K562 (cell line): ENCODE measurements around the gene CRIM1. TPM values are rescaled to one million over a fixed set of nuclear protein-coding genes. Genes with fewer than 3 reads are reported as not detected.

ENCODE experiments used
- BCLAF1 ChIP-seq, 2 experiments: fragments of 450-650 bp in 1 of 2; IDR thresholded peaks; 2 replicates each; pipeline ENCODE4 v1.6.1; 2011 to 2017; ENCODE audit warnings: low read depth in 2 of 2, antibody characterized with exemption in 1 of 2, borderline replicate concordance in 1 of 2, low read length in 1 of 2, mild to moderate bottlenecking in 1 of 2, mixed read lengths in 1 of 2; ENCODE audit not compliant: control insufficient read depth in 1 of 2
- CREBBP ChIP-seq: IDR thresholded peaks from one replicate; pipeline ENCODE4 v1.6.1; 2012; ENCODE audit warnings: low read depth, mild to moderate bottlenecking, control low read depth, inconsistent platforms, low read length
- ESRRA ChIP-seq: fragments of 450-650 bp; IDR thresholded peaks from 2 replicates; pipeline ENCODE4 v1.6.1; 2014; ENCODE audit warnings: low read depth, mild to moderate bottlenecking, moderate library complexity, borderline replicate concordance
- GATAD2A ChIP-seq: fragments of 450-650 bp; IDR thresholded peaks from 2 replicates; pipeline ENCODE4 v1.6.1; 2017
- TCFL5 ChIP-seq: fragments of 250-450 bp; sonication (Bioruptor Pico); conservative IDR thresholded peaks from 2 replicates; pipeline ENCODE4 v1.6.1; 2021; ENCODE audit warnings: mild to moderate bottlenecking, moderate library complexity, matching md5 sums
- ZFP1 ChIP-seq: fragments of 450-650 bp; formaldehyde crosslinking; IDR thresholded peaks from 2 replicates; pipeline ENCODE4 v1.4.0; 2020; ENCODE audit warnings: mild to moderate bottlenecking, mixed read lengths
- polyA plus RNA-seq, 8 experiments: library from polyadenylated mRNA; depleted of rRNA in 4 of 8; stranded (reverse) in 5 of 8; unstranded in 3 of 8; fragments of >200 nt; fragmentation: Nextera tagmentation in 2 of 8; fragmentation: Illumina TruSeq in 1 of 8; extraction: Ambion mirVana in 2 of 8; extraction: Trizol in 1 of 8; gene quantifications; 2 replicates each; pipeline versions ENCODE4 v1.2.1 to v1.2.3, GENCODE V29; 2011 to 2014; ENCODE audit warnings: inconsistent platforms in 1 of 8, missing spikeins in 1 of 8
- total RNA-seq, 7 experiments: library from RNA; depleted of rRNA in 6 of 7; stranded (reverse); fragments of >200 nt in 6 of 7; fragmentation: Illumina TruSeq in 2 of 7; extraction: Trizol in 2 of 7; gene quantifications; 2 replicates each; pipeline versions ENCODE4 v1.2.1 to v1.2.3, GENCODE V29; 2011 to 2021; ENCODE audit warnings: low replicate concordance in 1 of 7
- TF ChIP-seq, protein P1 (sequence below), 3 experiments: IDR thresholded peaks in 2 of 3; conservative IDR thresholded peaks in 1 of 3; 2 replicates each; pipeline ENCODE4 v1.5.1; 2011 to 2012; ENCODE audit warnings: low read length in 3 of 3, mild to moderate bottlenecking in 3 of 3, control low read depth in 2 of 3, improper control_type of control experiment in 1 of 3, inconsistent platforms in 1 of 3, low read depth in 1 of 3, mixed read lengths in 1 of 3, moderate library complexity in 1 of 3; ENCODE audit not compliant: insufficient read depth in 2 of 3
- TF ChIP-seq, protein P2 (sequence below): fragments of 450-650 bp; IDR thresholded peaks from 2 replicates; pipeline ENCODE4 v1.6.1; 2016; ENCODE audit warnings: missing biosample characterization, missing genetic modification characterization

Gene CRIM1
- total and polyA plus RNA-seq, 9 of the 15 experiments (the other 6 are each of a cell fraction or from before 2014, with no cell fraction given): 0.01 to 0.36 (median 0.06) TPM; not detected in 1

- TF ChIP-seq TCFL5: no peak
- no peak for TF ChIP-seq BCLAF1 (IDR thresholded peaks at IDR 0.05; ENCODE audit: borderline replicate concordance in 1 of 2, control insufficient read depth in 1 of 2, low read depth in 2 of 2, low read length in 1 of 2)
- TF ChIP-seq, protein P1, sequence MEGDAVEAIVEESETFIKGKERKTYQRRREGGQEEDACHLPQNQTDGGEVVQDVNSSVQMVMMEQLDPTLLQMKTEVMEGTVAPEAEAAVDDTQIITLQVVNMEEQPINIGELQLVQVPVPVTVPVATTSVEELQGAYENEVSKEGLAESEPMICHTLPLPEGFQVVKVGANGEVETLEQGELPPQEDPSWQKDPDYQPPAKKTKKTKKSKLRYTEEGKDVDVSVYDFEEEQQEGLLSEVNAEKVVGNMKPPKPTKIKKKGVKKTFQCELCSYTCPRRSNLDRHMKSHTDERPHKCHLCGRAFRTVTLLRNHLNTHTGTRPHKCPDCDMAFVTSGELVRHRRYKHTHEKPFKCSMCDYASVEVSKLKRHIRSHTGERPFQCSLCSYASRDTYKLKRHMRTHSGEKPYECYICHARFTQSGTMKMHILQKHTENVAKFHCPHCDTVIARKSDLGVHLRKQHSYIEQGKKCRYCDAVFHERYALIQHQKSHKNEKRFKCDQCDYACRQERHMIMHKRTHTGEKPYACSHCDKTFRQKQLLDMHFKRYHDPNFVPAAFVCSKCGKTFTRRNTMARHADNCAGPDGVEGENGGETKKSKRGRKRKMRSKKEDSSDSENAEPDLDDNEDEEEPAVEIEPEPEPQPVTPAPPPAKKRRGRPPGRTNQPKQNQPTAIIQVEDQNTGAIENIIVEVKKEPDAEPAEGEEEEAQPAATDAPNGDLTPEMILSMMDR (IDR thresholded peaks at IDR 0.05 in 2 of 3, conservative IDR thresholded peaks at IDR 0.05 in 1 of 3; ENCODE audit: insufficient read depth in 2 of 3, low read depth in 1 of 3, low read length in 3 of 3): no peak
- no peak for TF ChIP-seq GATAD2A
- no peak for TF ChIP-seq ZFP1 (CRISPR knock-in tag)
- TF ChIP-seq CREBBP: no peak
- TF ChIP-seq ESRRA: 0 out of 2 replicates have a peak, but pooled peaks have one; percentile 20
- TF ChIP-seq, protein P2, sequence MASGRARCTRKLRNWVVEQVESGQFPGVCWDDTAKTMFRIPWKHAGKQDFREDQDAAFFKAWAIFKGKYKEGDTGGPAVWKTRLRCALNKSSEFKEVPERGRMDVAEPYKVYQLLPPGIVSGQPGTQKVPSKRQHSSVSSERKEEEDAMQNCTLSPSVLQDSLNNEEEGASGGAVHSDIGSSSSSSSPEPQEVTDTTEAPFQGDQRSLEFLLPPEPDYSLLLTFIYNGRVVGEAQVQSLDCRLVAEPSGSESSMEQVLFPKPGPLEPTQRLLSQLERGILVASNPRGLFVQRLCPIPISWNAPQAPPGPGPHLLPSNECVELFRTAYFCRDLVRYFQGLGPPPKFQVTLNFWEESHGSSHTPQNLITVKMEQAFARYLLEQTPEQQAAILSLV (tag): no peak
- TF ChIP-seq, all 486 proteins: peak for 20
These were observed 181.2 kb downstream of the CRIM1 start (continued) for GRCh38 chr2:36536776-36537175.
